Measurements from ENCODE around the gene IL20RA. TPM values are rescaled to one million over a fixed set of nuclear protein-coding genes. Genes with fewer than 3 reads are reported as not detected.
A peak's percentile ranks its signal among the peaks of the same experiment; 100 is the strongest.

Gene IL20RA
- polyA plus RNA-seq, 1 donor (not counting 4 experiments of a cell fraction or from before 2014, with no cell fraction given), result 1.5 TPM

GRCh38 chr6:137008204-137008603 lies 36.6 kb downstream of the IL20RA start:
- FAIRE-seq, result no peak
- DNase-seq (ENCODE audit: low read depth, low spot score), result no peak
- Histone ChIP-seq H3K4me2 (ENCODE audit: control insufficient read depth, extremely low read depth, insufficient read depth, low read depth, low read length) (no peak overlapping the region), H3K4me3 (ENCODE audit: control insufficient read depth in 2 of 3, extremely low read depth in 1 of 3, insufficient read depth in 2 of 3, low read depth in 1 of 3, low read length in 3 of 3) (no peak overlapping the region), H3K79me2 (ENCODE audit: control insufficient read depth, insufficient read depth, low read length) (no peaks in the 10 kb centered on the region), H3K9me3 (ENCODE audit: control insufficient read depth, low read depth, low read length) (no peaks in the 10 kb centered on the region), H2AFZ (ENCODE audit: control insufficient read depth, low read length) (peak overlapping the region; percentile 38), H4K20me1 (ENCODE audit: control insufficient read depth, extremely low read depth, insufficient read depth, low read length) (no peaks in the 10 kb centered on the region), H3K27me3 (ENCODE audit: control insufficient read depth, extremely low read depth, insufficient read depth, low read length) (no peaks in the 10 kb centered on the region), H3K27ac (ENCODE audit: control insufficient read depth, insufficient read depth, low read length) (no peak overlapping the region), H3K9ac (ENCODE audit: control insufficient read depth, extremely low read depth, insufficient read depth, low read length) (no peak overlapping the region), H3K9me1 (ENCODE audit: control insufficient read depth, extremely low read depth, insufficient read depth, low read length) (no peaks in the 10 kb centered on the region), H3K4me1 (ENCODE audit: control insufficient read depth, extremely low read depth, insufficient read depth, low read length) (peaks cover 3% of the 10 kb centered on the region), H3K36me3 (ENCODE audit: control insufficient read depth in 2 of 2, extremely low read depth in 1 of 2, insufficient read depth in 2 of 2, low read length in 2 of 2) (no peaks in the 10 kb centered on the region)
- dilution Hi-C loops (cut with MboI; ENCODE audit: extremely low pct_ligation_motif_present, low sequenced_read_pairs), result no loop called here
- TF ChIP-seq CTCF (optimal IDR thresholded peaks at IDR 0.05 in 1 of 3, IDR thresholded peaks at IDR 0.05 in 1 of 3, conservative IDR thresholded peaks at IDR 0.05 in 1 of 3; ENCODE audit: extremely low read depth in 1 of 3, insufficient read depth in 2 of 3, low read length in 3 of 3), result no peak
- no peak for TF ChIP-seq EZH2 (IDR thresholded peaks at IDR 0.05; ENCODE audit: low read length)

- H3K36me3 ChIP-seq (ENCODE audit: control insufficient read depth in 2 of 2, extremely low read depth in 1 of 2, insufficient read depth in 2 of 2, low read length in 2 of 2), result no peaks in the 10 kb centered on the region
- H3K9me1 ChIP-seq (ENCODE audit: control insufficient read depth, extremely low read depth, insufficient read depth, low read length), result no peaks in the 10 kb centered on the region
- no peak overlapping the region for H3K9ac ChIP-seq (ENCODE audit: control insufficient read depth, extremely low read depth, insufficient read depth, low read length)
- H3K4me3 ChIP-seq (ENCODE audit: control insufficient read depth in 2 of 3, extremely low read depth in 1 of 3, insufficient read depth in 2 of 3, low read depth in 1 of 3, low read length in 3 of 3), result no peak overlapping the region
- no peak for TF ChIP-seq CTCF (optimal IDR thresholded peaks at IDR 0.05 in 1 of 3, IDR thresholded peaks at IDR 0.05 in 1 of 3, conservative IDR thresholded peaks at IDR 0.05 in 1 of 3; ENCODE audit: extremely low read depth in 1 of 3, insufficient read depth in 2 of 3, low read length in 3 of 3)
- no peak for TF ChIP-seq EZH2 (IDR thresholded peaks at IDR 0.05; ENCODE audit: low read length)
- no peaks in the 10 kb centered on the region for H3K27me3 ChIP-seq (ENCODE audit: control insufficient read depth, extremely low read depth, insufficient read depth, low read length)
- dilution Hi-C loops (cut with MboI; ENCODE audit: extremely low pct_ligation_motif_present, low sequenced_read_pairs), result no loop called here
- no peak overlapping the region for H3K4me2 ChIP-seq (ENCODE audit: control insufficient read depth, extremely low read depth, insufficient read depth, low read depth, low read length)
- H3K4me1 ChIP-seq (ENCODE audit: control insufficient read depth, extremely low read depth, insufficient read depth, low read length), result peaks cover 16% of the 10 kb centered on the region
- no peaks in the 10 kb centered on the region for H3K9me3 ChIP-seq (ENCODE audit: control insufficient read depth, low read depth, low read length)
- DNase-seq (ENCODE audit: low read depth, low spot score) (no peak), FAIRE-seq (no peak)
- H2AFZ ChIP-seq (ENCODE audit: control insufficient read depth, low read length), result no peak overlapping the region
- no peaks in the 10 kb centered on the region for H4K20me1 ChIP-seq (ENCODE audit: control insufficient read depth, extremely low read depth, insufficient read depth, low read length)
- no peaks in the 10 kb centered on the region for H3K79me2 ChIP-seq (ENCODE audit: control insufficient read depth, insufficient read depth, low read length)
- no peak overlapping the region for H3K27ac ChIP-seq (ENCODE audit: control insufficient read depth, insufficient read depth, low read length)
Measured at GRCh38 chr6:137006056-137006455, 38.7 kb downstream of the IL20RA start.
